IMR-90 (cell line): Measurements from ENCODE around the gene FAM120A. TPM values are rescaled to one million over a fixed set of nuclear protein-coding genes. Genes with fewer than 3 reads are reported as not detected.

ENCODE experiments used
- ATAC-seq: fragments of 200-7000 bp; cut with Tn5 transposase; 2 replicates; pipeline ENCODE4 v1.9.1; 2020; ENCODE audit warnings: low read depth, mild to moderate bottlenecking, moderate library complexity
- BruUV-seq: library from RNA; stranded (reverse); fragments of 400-500 nt; replicated peaks from 2 replicates; lab custom pipeline; 2021; lab: Mats Ljungman, UMichigan
- CTCF ChIA-PET: fragments of 300-600 bp; formaldehyde crosslinking; extraction: SDS; loops from one replicate; lab custom pipeline; 2021; ENCODE audit warnings: antibody characterized with exemption; lab: Yijun Ruan, JAX
- POLR2A ChIA-PET: fragments of 300-600 bp; sonication (Branson Sonifier 250); formaldehyde crosslinking; loops from one replicate; lab custom pipeline; 2022; ENCODE audit warnings: antibody characterized with exemption; ENCODE audit not compliant: unreplicated experiment; lab: Charles Lee
- DNase-seq: peaks from one replicate; pipeline ENCODE4 v3.0.0; 2013
- H2AFZ ChIP-seq: replicated peaks from 2 replicates; pipeline ENCODE3; 2013; ENCODE audit warnings: low read length, mild to moderate bottlenecking; ENCODE audit not compliant: poor library complexity
- H2AK5ac ChIP-seq: 2 replicates; pipeline ENCODE4 v1.6.1; 2013; ENCODE audit warnings: low read depth, low read length, inconsistent platforms
- H2AK9ac ChIP-seq: replicated peaks from 2 replicates; pipeline ENCODE3; 2013; ENCODE audit warnings: mild to moderate bottlenecking, low read depth, low read length, moderate library complexity; ENCODE audit not compliant: poor library complexity
- H2BK120ac ChIP-seq: 2 replicates; pipeline ENCODE4 v1.6.1; 2013; ENCODE audit warnings: low read depth, low read length, inconsistent platforms
- H2BK15ac ChIP-seq: 3 replicates; pipeline ENCODE4 v1.6.1; 2013; ENCODE audit warnings: low read depth, low read length, inconsistent platforms
- H2BK20ac ChIP-seq: 2 replicates; pipeline ENCODE4 v1.6.1; 2013; ENCODE audit warnings: low read depth, mild to moderate bottlenecking, inconsistent platforms, low read length, moderate library complexity
- H2BK5ac ChIP-seq: 2 replicates; pipeline ENCODE4 v1.6.1; 2013; ENCODE audit warnings: mild to moderate bottlenecking, low read depth, low read length, inconsistent platforms; ENCODE audit not compliant: poor library complexity, severe bottlenecking
- H3K14ac ChIP-seq: replicated peaks from 2 replicates; pipeline ENCODE4 v1.6.1; 2013; ENCODE audit warnings: low read depth, low read length, inconsistent platforms
- H3K18ac ChIP-seq: 2 replicates; pipeline ENCODE4 v1.6.1; 2013; ENCODE audit warnings: low read depth, low read length, control low read depth
- H3K23ac ChIP-seq: 2 replicates; pipeline ENCODE4 v1.6.1; 2013; ENCODE audit warnings: low read depth, low read length, inconsistent platforms
- H3K27ac ChIP-seq: 2 replicates; pipeline ENCODE4 v1.5.1; 2013; ENCODE audit warnings: mild to moderate bottlenecking, control low read depth, low read length; ENCODE audit not compliant: insufficient read depth
- H3K27me3 ChIP-seq: 2 replicates; pipeline ENCODE4 v1.6.1; 2013; ENCODE audit warnings: low read length; ENCODE audit not compliant: control insufficient read depth, insufficient read depth
- H3K36me3 ChIP-seq: 2 replicates; pipeline ENCODE4 v1.6.1; 2013; ENCODE audit warnings: low read length, mixed read lengths; ENCODE audit not compliant: control insufficient read depth, insufficient read depth
- H3K4ac ChIP-seq: 2 replicates; pipeline ENCODE4 v1.6.1; 2013; ENCODE audit warnings: low read depth, low read length, inconsistent platforms
- H3K4me1 ChIP-seq: 2 replicates; pipeline ENCODE4 v1.6.1; 2013; ENCODE audit warnings: low read length, mixed read lengths; ENCODE audit not compliant: control insufficient read depth, insufficient read depth
- H3K4me2 ChIP-seq: 2 replicates; pipeline ENCODE4 v1.6.1; 2013; ENCODE audit warnings: low read depth, mild to moderate bottlenecking, control low read depth, low read length, moderate library complexity
- H3K4me3 ChIP-seq: 2 replicates; pipeline ENCODE4 v1.5.1; 2013; ENCODE audit warnings: low read depth, mild to moderate bottlenecking, control low read depth, low read length, moderate library complexity; ENCODE audit not compliant: insufficient read depth
- H3K56ac ChIP-seq: 2 replicates; pipeline ENCODE4 v1.6.1; 2013; ENCODE audit warnings: low read length, inconsistent platforms; ENCODE audit not compliant: insufficient read depth; ENCODE audit errors: extremely low read depth
- H3K79me1 ChIP-seq, 2 experiments: 2 replicates each; pipeline ENCODE4 v1.6.1; 2013; ENCODE audit warnings: low read length in 2 of 2, inconsistent platforms in 1 of 2, low read depth in 1 of 2
- H3K9ac ChIP-seq: 2 replicates; pipeline ENCODE4 v1.6.1; 2013; ENCODE audit warnings: low read depth, low read length, control low read depth
- H3K9me1 ChIP-seq: 2 replicates; pipeline ENCODE4 v1.6.1; 2013; ENCODE audit warnings: low read length, inconsistent platforms; ENCODE audit not compliant: insufficient read depth
- H3K9me3 ChIP-seq: 2 replicates; pipeline ENCODE4 v1.6.1; 2013; ENCODE audit warnings: low read length; ENCODE audit not compliant: control insufficient read depth, insufficient read depth
- H4K20me1 ChIP-seq: 2 replicates; pipeline ENCODE4 v1.6.1; 2013; ENCODE audit warnings: low read length, inconsistent platforms; ENCODE audit not compliant: insufficient read depth
- H4K5ac ChIP-seq: 2 replicates; pipeline ENCODE4 v1.6.1; 2013; ENCODE audit warnings: mild to moderate bottlenecking, low read depth, low read length, control low read depth
- H4K8ac ChIP-seq, 2 experiments: 2 replicates each; pipeline ENCODE4 v1.6.1; 2013; ENCODE audit warnings: low read depth in 2 of 2, low read length in 2 of 2, control low read depth in 1 of 2, inconsistent platforms in 1 of 2
- H4K91ac ChIP-seq: 2 replicates; pipeline ENCODE4 v1.6.1; 2013; ENCODE audit warnings: low read depth, low read length, inconsistent platforms; ENCODE audit not compliant: insufficient read depth
- BHLHE40 ChIP-seq: fragments of 150-350 bp; IDR thresholded peaks from 2 replicates; pipeline ENCODE4 v1.6.1; 2016; ENCODE audit warnings: mild to moderate bottlenecking, low read depth, low read length
- CEBPB ChIP-seq: IDR thresholded peaks from 2 replicates; pipeline ENCODE4 v1.6.1; 2012; ENCODE audit warnings: low read depth, low read length, improper control_type of control experiment
- CTCF ChIP-seq: conservative IDR thresholded peaks from 2 replicates; pipeline ENCODE4 v1.5.1; 2012; ENCODE audit warnings: mild to moderate bottlenecking, low read depth, low read length, improper control_type of control experiment
- ELK1 ChIP-seq: fragments of 150-350 bp; IDR thresholded peaks from 2 replicates; pipeline ENCODE4 v1.6.1; 2016; ENCODE audit warnings: low read depth, mild to moderate bottlenecking, low read length, moderate library complexity, borderline replicate concordance
- MAFK ChIP-seq: IDR thresholded peaks from 2 replicates; pipeline ENCODE4 v1.6.1; 2012; ENCODE audit warnings: low read depth, low read length, improper control_type of control experiment
- MXI1 ChIP-seq: IDR thresholded peaks from 2 replicates; pipeline ENCODE4 v1.6.1; 2012; ENCODE audit warnings: low read depth, mild to moderate bottlenecking, low read length, moderate library complexity, borderline replicate concordance
- NFE2L2 ChIP-seq: fragments of 150-350 bp; IDR thresholded peaks from 2 replicates; pipeline ENCODE4 v1.6.1; 2016; ENCODE audit warnings: low read depth, mild to moderate bottlenecking, low read length
- POLR2A ChIP-seq: IDR thresholded peaks from 2 replicates; pipeline ENCODE4 v1.6.1; 2012; ENCODE audit warnings: mild to moderate bottlenecking, low read depth, low read length
- RAD21 ChIP-seq: IDR thresholded peaks from 2 replicates; pipeline ENCODE4 v1.6.1; 2012; ENCODE audit warnings: low read length, improper control_type of control experiment
- RCOR1 ChIP-seq: IDR thresholded peaks from 2 replicates; pipeline ENCODE4 v1.6.1; 2012; ENCODE audit warnings: mild to moderate bottlenecking, low read length, improper control_type of control experiment; ENCODE audit not compliant: insufficient replicate concordance
- USF2 ChIP-seq: fragments of 150-350 bp; IDR thresholded peaks from 2 replicates; pipeline ENCODE4 v1.6.1; 2017; ENCODE audit warnings: mild to moderate bottlenecking, antibody characterized with exemption, low read length, low read depth
- WGBS, 2 experiments: methylation state at CpG; one replicate each; pipeline versions ENCODE4 v1.1.5 to v1.1.7; 2013; ENCODE audit warnings: missing lambda C conversion rate in 2 of 2; ENCODE audit not compliant: insufficient read length in 1 of 2; ENCODE audit errors: extremely low coverage in 2 of 2; 5-methylcytosine and 5-hydroxymethylcytosine counted together
- dilution Hi-C: fragments of 300-500 bp; cut with HindIII; formaldehyde crosslinking; loops from one replicate; pipeline ENCODE4 v1.14.3; 2018; ENCODE audit warnings: low sequenced_read_pairs; ENCODE audit not compliant: unreplicated experiment
- in situ Hi-C: fragments of 300-500 bp; cut with MboI; formaldehyde crosslinking; loops from 3 replicates; pipeline ENCODE4 v1.14.3; 2019; ENCODE audit warnings: low sequenced_read_pairs, inconsistent platforms, mixed read lengths
- intact Hi-C: fragments of 100-400 bp; cut with micrococcal nuclease; formaldehyde crosslinking; loops from 2 replicates; pipeline ENCODE4 v1.10.0; 2022
- polyA plus RNA-seq, 3 experiments: library from polyadenylated mRNA; depleted of rRNA; stranded (reverse); fragments of >200 nt; gene quantifications; 2 replicates each; pipeline ENCODE4 v1.2.3, GENCODE V29; 2012; ENCODE audit warnings: low replicate concordance in 1 of 3
- total RNA-seq: library from RNA; depleted of rRNA; stranded (reverse); fragments of >200 nt; gene quantifications from 2 replicates; pipeline ENCODE4 v1.2.3, GENCODE V29; 2012

Gene FAM120A
- total and polyA plus RNA-seq, 2 of the 4 experiments (the other 2 are of a cell fraction) = 61.6 to 75.1 TPM

GRCh38 chr9:93501406-93501805 is 49.9 kb downstream of the FAM120A start:
- in situ Hi-C loops = no loop called here
- no peak; the same call in 1 of the 2 replicates for ATAC-seq
- H4K8ac ChIP-seq = peak overlapping the region in 1 of 2 experiments; percentile 86; a peak in 2 of 4 replicates
- no peak overlapping the region for H3K23ac ChIP-seq
- H3K79me1 ChIP-seq = peaks cover 49 to 65% of the 10 kb centered on the region in 2 experiments
- no CpG with 5 or more reads among the region's 4 CpGs for WGBS, 2 experiments
- peak overlapping the region; percentile 88 for H3K14ac ChIP-seq
- intact Hi-C loops = no loop called here
- peak overlapping the region; percentile 46; the same call in 1 of the 2 replicates for H3K18ac ChIP-seq
- H3K9me1 ChIP-seq = peaks cover 9% of the 10 kb centered on the region; the same call in 1 of the 2 replicates
- H3K9me3 ChIP-seq = no peaks in the 10 kb centered on the region
- peaks cover 29% of the 10 kb centered on the region for H3K36me3 ChIP-seq
- peak overlapping the region; percentile 17; the same call in 1 of the 2 replicates for H3K27ac ChIP-seq
- no peak overlapping the region for H2BK20ac ChIP-seq
- peak overlapping the region; percentile 94 for H3K4me2 ChIP-seq
- H3K4me3 ChIP-seq = peak overlapping the region; percentile 21; the same call in 1 of the 2 replicates
- H3K27me3 ChIP-seq = no peaks in the 10 kb centered on the region
- no peak overlapping the region for H2AFZ ChIP-seq
- no TSS peak for BruUV-seq
- H3K56ac ChIP-seq = no peak overlapping the region
- ChIA-PET CTCF (no interaction called here), POLR2A (no interaction called here)
- H4K5ac ChIP-seq = peak overlapping the region; percentile 91
- no peak overlapping the region for H3K4ac ChIP-seq
- dilution Hi-C loops = no loop called here
- H2BK15ac ChIP-seq = no peak overlapping the region
- no peak overlapping the region; the same call in 1 of the 2 replicates for H2AK5ac ChIP-seq
- H3K9ac ChIP-seq = no peak overlapping the region
- no peak overlapping the region for H2BK120ac ChIP-seq
- no peak overlapping the region for H4K91ac ChIP-seq
- H3K4me1 ChIP-seq = peaks cover 11% of the 10 kb centered on the region
- TF ChIP-seq BHLHE40 = no peak
- no peak for TF ChIP-seq RAD21
- no peak for TF ChIP-seq CEBPB
- no peak for TF ChIP-seq NFE2L2
- no peak for TF ChIP-seq RCOR1
- no peak for TF ChIP-seq MAFK
- no peak for TF ChIP-seq MXI1
- TF ChIP-seq CTCF = no peak
- no peak for TF ChIP-seq POLR2A
- no peak for TF ChIP-seq ELK1
- no peak for TF ChIP-seq USF2
- DNase-seq = no peak
- H2AK9ac ChIP-seq = no peak overlapping the region
- H4K20me1 ChIP-seq = peaks cover 12% of the 10 kb centered on the region; the same call in 1 of the 2 replicates
- no peak overlapping the region for H2BK5ac ChIP-seq
